HepG2 (cell line): ENCODE results near the gene CYSRT1. TPM values are rescaled to one million over a fixed set of nuclear protein-coding genes. Genes with fewer than 3 reads are reported as not detected.
A peak's percentile ranks its signal among the peaks of the same experiment; 100 is the strongest.

ENCODE experiments used
- AHR ChIP-seq: IDR thresholded peaks from 2 replicates; pipeline ENCODE4 v1.6.1; 2018; ENCODE audit warnings: missing genetic modification reagents, missing compliant biosample characterization
- CEBPG ChIP-seq: IDR thresholded peaks from 2 replicates; pipeline ENCODE4 v1.6.1; 2016
- FLYWCH1 ChIP-seq: sonication (generic); formaldehyde crosslinking; IDR thresholded peaks from 2 replicates; pipeline ENCODE4 v1.8.1; 2023; ENCODE audit warnings: mild to moderate bottlenecking, missing genetic modification reagents
- HES4 ChIP-seq: sonication (generic); formaldehyde crosslinking; IDR thresholded peaks from 2 replicates; pipeline ENCODE4 v1.9.0; 2021; ENCODE audit warnings: mild to moderate bottlenecking, missing genetic modification reagents, borderline replicate concordance
- JUNB ChIP-seq: sonication (generic); formaldehyde crosslinking; IDR thresholded peaks from 2 replicates; pipeline ENCODE4 v1.8.0; 2022; ENCODE audit warnings: missing genetic modification reagents, mild to moderate bottlenecking, borderline replicate concordance
- KLF16 ChIP-seq, 2 experiments: sonication (generic) in 1 of 2; formaldehyde crosslinking in 1 of 2; IDR thresholded peaks; 2 replicates each; pipeline versions ENCODE4 v1.6.1 to v1.8.0; 2016 to 2023; ENCODE audit warnings: missing genetic modification reagents in 2 of 2, missing compliant biosample characterization in 1 of 2
- NCOA2 ChIP-seq: sonication (generic); formaldehyde crosslinking; IDR thresholded peaks from 2 replicates; pipeline ENCODE4 v1.8.0; 2022; ENCODE audit warnings: inconsistent platforms
- NFATC3 ChIP-seq: sonication (generic); formaldehyde crosslinking; IDR thresholded peaks from 2 replicates; pipeline ENCODE4 v1.5.1; 2020; ENCODE audit warnings: mild to moderate bottlenecking, missing genetic modification reagents
- NFE2L2 ChIP-seq: fragments of 150-350 bp; IDR thresholded peaks from 2 replicates; pipeline ENCODE4 v1.6.1; 2014; ENCODE audit warnings: low read length
- NFKBIZ ChIP-seq: IDR thresholded peaks from 2 replicates; pipeline ENCODE4 v1.6.1; 2018; ENCODE audit warnings: missing genetic modification reagents, missing compliant biosample characterization
- PPARG ChIP-seq: conservative IDR thresholded peaks from 2 replicates; pipeline ENCODE4 v1.6.1; 2016; ENCODE audit warnings: missing biosample characterization, missing genetic modification reagents
- SIN3B ChIP-seq: fragments of 150-350 bp; IDR thresholded peaks from 2 replicates; pipeline ENCODE4 v1.6.1; 2014; ENCODE audit warnings: low read length
- TAF1 ChIP-seq: sonication (generic); formaldehyde crosslinking; IDR thresholded peaks from 2 replicates; pipeline ENCODE4 v1.4.0; 2020; ENCODE audit warnings: missing genetic modification reagents
- THAP11 ChIP-seq: IDR thresholded peaks from 2 replicates; pipeline ENCODE4 v1.6.1; 2016; ENCODE audit warnings: missing biosample characterization, missing genetic modification reagents
- ZFP90 ChIP-seq: sonication (generic); formaldehyde crosslinking; IDR thresholded peaks from 2 replicates; pipeline ENCODE4 v1.8.0; 2022; ENCODE audit warnings: missing genetic modification reagents, mild to moderate bottlenecking, inconsistent platforms, borderline replicate concordance
- ZIK1 ChIP-seq: sonication (generic); formaldehyde crosslinking; IDR thresholded peaks from 2 replicates; pipeline ENCODE4 v1.5.0; 2020; ENCODE audit warnings: mild to moderate bottlenecking, low read depth, missing genetic modification reagents, borderline replicate concordance
- ZNF598 ChIP-seq: sonication (generic); formaldehyde crosslinking; IDR thresholded peaks from 2 replicates; pipeline ENCODE4 v1.5.1; 2020; ENCODE audit warnings: mild to moderate bottlenecking, missing genetic modification reagents, borderline replicate concordance
- ZNF607 ChIP-seq: sonication (generic); formaldehyde crosslinking; IDR thresholded peaks from 2 replicates; pipeline ENCODE4 v1.5.1; 2020; ENCODE audit warnings: missing genetic modification reagents, mild to moderate bottlenecking, borderline replicate concordance
- polyA plus RNA-seq, 8 experiments: library from polyadenylated mRNA; depleted of rRNA in 3 of 8; stranded (reverse) in 7 of 8; unstranded in 1 of 8; fragments of >200 nt; fragmentation: Illumina TruSeq in 4 of 8; extraction: Trizol in 4 of 8; gene quantifications; 2 replicates each; pipeline versions ENCODE4 v1.2.1 to v1.2.3, GENCODE V29; 2011 to 2016; ENCODE audit warnings: low read depth in 4 of 8, missing spikeins in 1 of 8, mixed read lengths in 1 of 8; ENCODE audit not compliant: insufficient read depth in 1 of 8
- total RNA-seq, 5 experiments: library from RNA; depleted of rRNA; stranded (reverse); fragments of >200 nt; fragmentation: Illumina TruSeq; extraction: Trizol; gene quantifications; 2 replicates each; pipeline ENCODE4 v1.2.3, GENCODE V29; 2016; ENCODE audit warnings: low read depth in 1 of 5
- TF ChIP-seq, protein P1 (sequence below): sonication (generic); formaldehyde crosslinking; IDR thresholded peaks from 2 replicates; pipeline ENCODE4 v1.5.0; 2020; ENCODE audit warnings: missing genetic modification reagents, mild to moderate bottlenecking, borderline replicate concordance
- TF ChIP-seq, protein P2 (sequence below): IDR thresholded peaks from 2 replicates; pipeline ENCODE4 v1.6.1; 2016; ENCODE audit warnings: low read depth, borderline replicate concordance
- TF ChIP-seq, protein P3 (sequence below): sonication (generic); formaldehyde crosslinking; IDR thresholded peaks from 2 replicates; pipeline ENCODE4 v1.4.0; 2020; ENCODE audit warnings: missing genetic modification reagents
- TF ChIP-seq, protein P4 (sequence below): sonication (generic); formaldehyde crosslinking; IDR thresholded peaks from 2 replicates; pipeline ENCODE4 v1.4.0; 2020; ENCODE audit warnings: missing genetic modification reagents
- TF ChIP-seq, protein P5 (sequence below): fragments of 450-650 bp; IDR thresholded peaks from 2 replicates; pipeline ENCODE4 v1.6.1; 2017; ENCODE audit warnings: mild to moderate bottlenecking

Gene CYSRT1
- total and polyA plus RNA-seq, 2 of the 13 experiments (the other 11 are each of a cell fraction or from before 2014, with no cell fraction given) = 1.5 to 2.1 TPM

DNA sequence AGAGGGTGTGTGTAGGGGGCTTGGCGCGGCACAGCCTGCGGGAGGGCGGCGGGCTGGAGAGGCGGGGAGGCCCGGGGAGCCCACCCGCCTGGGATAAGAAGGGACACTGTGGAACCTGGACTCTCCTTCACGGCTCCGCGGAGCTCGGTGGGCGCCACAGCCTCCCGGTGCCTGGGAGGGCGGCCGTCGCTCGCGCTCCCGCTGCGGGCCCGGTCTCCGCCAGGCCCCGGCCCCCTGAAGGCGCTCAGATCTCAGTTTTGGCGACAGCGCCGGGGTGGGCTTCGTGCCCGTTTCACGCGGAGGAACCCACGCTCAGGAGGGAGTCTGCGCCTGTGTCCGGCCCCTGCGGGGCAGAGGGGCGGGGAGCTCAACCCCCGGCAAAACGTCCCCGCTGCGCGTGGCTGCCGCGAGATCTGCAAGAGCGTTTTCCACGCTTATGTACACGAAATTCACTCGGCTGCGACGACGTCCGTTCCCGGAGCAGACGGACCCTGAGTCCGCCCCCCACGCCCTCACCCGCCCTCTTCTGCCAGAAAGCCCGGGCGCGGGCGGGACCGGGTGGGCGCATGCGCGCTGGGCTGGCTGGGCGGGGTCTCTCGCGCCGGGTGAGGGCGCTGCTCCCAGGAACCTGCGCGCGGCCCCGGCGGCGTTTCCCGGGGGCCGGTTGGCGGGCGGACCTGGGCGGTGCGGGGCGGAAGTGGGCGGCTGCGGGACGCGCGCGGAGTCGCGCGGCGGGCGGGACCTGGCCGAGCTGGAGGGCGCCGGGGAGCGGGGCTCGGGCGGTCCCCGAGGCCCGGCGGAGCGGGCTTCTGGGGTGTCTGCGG is 29.9 kb downstream of the CYSRT1 start, which contains the start of gene NELFB (continued):
- TF ChIP-seq ZNF607 (peak; percentile 21; the same call in 1 of the 2 replicates), NFKBIZ (CRISPR knock-in tag) (no peak), NCOA2 (CRISPR knock-in tag) (no peak), CEBPG (no peak), SIN3B (peak; percentile 78; the same call in 1 of the 2 replicates), AHR (CRISPR knock-in tag) (no peak), NFE2L2 (no peak), ZNF598 (CRISPR knock-in tag) (no peak), NFATC3 (CRISPR knock-in tag) (no peak), ZIK1 (CRISPR knock-in tag) (peak; percentile 61; the same call in 1 of the 2 replicates), FLYWCH1 (no peak), HES4 (CRISPR knock-in tag) (no peak), JUNB (CRISPR knock-in tag) (no peak), PPARG (CRISPR knock-in tag) (0 out of 2 replicates have a peak, but pooled peaks have one; percentile 47), KLF16 (CRISPR knock-in tag; IDR thresholded peaks at IDR 0.05) (no peak; a peak in 1 of 4 replicates), THAP11 (CRISPR knock-in tag) (peak; percentile 88), ZFP90 (CRISPR knock-in tag) (peak; percentile 53; the same call in 1 of the 2 replicates), TAF1 (CRISPR knock-in tag) (peak; percentile 73)
- TF ChIP-seq, protein P1, sequence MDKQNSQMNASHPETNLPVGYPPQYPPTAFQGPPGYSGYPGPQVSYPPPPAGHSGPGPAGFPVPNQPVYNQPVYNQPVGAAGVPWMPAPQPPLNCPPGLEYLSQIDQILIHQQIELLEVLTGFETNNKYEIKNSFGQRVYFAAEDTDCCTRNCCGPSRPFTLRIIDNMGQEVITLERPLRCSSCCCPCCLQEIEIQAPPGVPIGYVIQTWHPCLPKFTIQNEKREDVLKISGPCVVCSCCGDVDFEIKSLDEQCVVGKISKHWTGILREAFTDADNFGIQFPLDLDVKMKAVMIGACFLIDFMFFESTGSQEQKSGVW (CRISPR knock-in tag) = no peak
- TF ChIP-seq, protein P2, sequence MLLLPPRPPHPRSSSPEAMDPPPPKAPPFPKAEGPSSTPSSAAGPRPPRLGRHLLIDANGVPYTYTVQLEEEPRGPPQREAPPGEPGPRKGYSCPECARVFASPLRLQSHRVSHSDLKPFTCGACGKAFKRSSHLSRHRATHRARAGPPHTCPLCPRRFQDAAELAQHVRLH (CRISPR knock-in tag) = no peak
- TF ChIP-seq, protein P3, sequence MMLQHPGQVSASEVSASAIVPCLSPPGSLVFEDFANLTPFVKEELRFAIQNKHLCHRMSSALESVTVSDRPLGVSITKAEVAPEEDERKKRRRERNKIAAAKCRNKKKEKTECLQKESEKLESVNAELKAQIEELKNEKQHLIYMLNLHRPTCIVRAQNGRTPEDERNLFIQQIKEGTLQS (CRISPR knock-in tag) = no peak
- TF ChIP-seq, protein P4, sequence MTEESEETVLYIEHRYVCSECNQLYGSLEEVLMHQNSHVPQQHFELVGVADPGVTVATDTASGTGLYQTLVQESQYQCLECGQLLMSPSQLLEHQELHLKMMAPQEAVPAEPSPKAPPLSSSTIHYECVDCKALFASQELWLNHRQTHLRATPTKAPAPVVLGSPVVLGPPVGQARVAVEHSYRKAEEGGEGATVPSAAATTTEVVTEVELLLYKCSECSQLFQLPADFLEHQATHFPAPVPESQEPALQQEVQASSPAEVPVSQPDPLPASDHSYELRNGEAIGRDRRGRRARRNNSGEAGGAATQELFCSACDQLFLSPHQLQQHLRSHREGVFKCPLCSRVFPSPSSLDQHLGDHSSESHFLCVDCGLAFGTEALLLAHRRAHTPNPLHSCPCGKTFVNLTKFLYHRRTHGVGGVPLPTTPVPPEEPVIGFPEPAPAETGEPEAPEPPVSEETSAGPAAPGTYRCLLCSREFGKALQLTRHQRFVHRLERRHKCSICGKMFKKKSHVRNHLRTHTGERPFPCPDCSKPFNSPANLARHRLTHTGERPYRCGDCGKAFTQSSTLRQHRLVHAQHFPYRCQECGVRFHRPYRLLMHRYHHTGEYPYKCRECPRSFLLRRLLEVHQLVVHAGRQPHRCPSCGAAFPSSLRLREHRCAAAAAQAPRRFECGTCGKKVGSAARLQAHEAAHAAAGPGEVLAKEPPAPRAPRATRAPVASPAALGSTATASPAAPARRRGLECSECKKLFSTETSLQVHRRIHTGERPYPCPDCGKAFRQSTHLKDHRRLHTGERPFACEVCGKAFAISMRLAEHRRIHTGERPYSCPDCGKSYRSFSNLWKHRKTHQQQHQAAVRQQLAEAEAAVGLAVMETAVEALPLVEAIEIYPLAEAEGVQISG (CRISPR knock-in tag) = peak; percentile 94
- TF ChIP-seq, protein P5, sequence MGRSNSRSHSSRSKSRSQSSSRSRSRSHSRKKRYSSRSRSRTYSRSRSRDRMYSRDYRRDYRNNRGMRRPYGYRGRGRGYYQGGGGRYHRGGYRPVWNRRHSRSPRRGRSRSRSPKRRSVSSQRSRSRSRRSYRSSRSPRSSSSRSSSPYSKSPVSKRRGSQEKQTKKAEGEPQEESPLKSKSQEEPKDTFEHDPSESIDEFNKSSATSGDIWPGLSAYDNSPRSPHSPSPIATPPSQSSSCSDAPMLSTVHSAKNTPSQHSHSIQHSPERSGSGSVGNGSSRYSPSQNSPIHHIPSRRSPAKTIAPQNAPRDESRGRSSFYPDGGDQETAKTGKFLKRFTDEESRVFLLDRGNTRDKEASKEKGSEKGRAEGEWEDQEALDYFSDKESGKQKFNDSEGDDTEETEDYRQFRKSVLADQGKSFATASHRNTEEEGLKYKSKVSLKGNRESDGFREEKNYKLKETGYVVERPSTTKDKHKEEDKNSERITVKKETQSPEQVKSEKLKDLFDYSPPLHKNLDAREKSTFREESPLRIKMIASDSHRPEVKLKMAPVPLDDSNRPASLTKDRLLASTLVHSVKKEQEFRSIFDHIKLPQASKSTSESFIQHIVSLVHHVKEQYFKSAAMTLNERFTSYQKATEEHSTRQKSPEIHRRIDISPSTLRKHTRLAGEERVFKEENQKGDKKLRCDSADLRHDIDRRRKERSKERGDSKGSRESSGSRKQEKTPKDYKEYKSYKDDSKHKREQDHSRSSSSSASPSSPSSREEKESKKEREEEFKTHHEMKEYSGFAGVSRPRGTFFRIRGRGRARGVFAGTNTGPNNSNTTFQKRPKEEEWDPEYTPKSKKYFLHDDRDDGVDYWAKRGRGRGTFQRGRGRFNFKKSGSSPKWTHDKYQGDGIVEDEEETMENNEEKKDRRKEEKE = no peak
